Endothelial cell (in vitro differentiated cells): Measurements from ENCODE around the gene LDHAL6B. TPM values are rescaled to one million over a fixed set of nuclear protein-coding genes. Genes with fewer than 3 reads are reported as not detected.

ENCODE experiments used
- DNase-seq: peaks from one replicate; pipeline ENCODE4 v3.0.0; 2021; ENCODE audit warnings: low spot score
- H3K27ac Mint-ChIP-seq: one replicate; pipeline ENCODE4 v1.8.0; 2021; ENCODE audit warnings: mixed read lengths, inconsistent platforms; ENCODE audit not compliant: unreplicated experiment
- H3K27me3 Mint-ChIP-seq: one replicate; pipeline ENCODE4 v1.8.0; 2021; ENCODE audit warnings: mild to moderate bottlenecking, moderate library complexity, mixed read lengths, inconsistent platforms; ENCODE audit not compliant: unreplicated experiment
- H3K36me3 Mint-ChIP-seq: one replicate; pipeline ENCODE4 v1.8.0; 2021; ENCODE audit warnings: mild to moderate bottlenecking, low read depth, mixed read lengths, inconsistent platforms; ENCODE audit not compliant: unreplicated experiment
- H3K4me1 Mint-ChIP-seq: one replicate; pipeline ENCODE4 v1.8.0; 2021; ENCODE audit warnings: mild to moderate bottlenecking, mixed read lengths, inconsistent platforms; ENCODE audit not compliant: unreplicated experiment
- H3K4me3 Mint-ChIP-seq: one replicate; pipeline ENCODE4 v1.8.0; 2021; ENCODE audit warnings: mild to moderate bottlenecking, mixed read lengths, inconsistent platforms; ENCODE audit not compliant: unreplicated experiment
- H3K9me3 Mint-ChIP-seq: one replicate; pipeline ENCODE4 v1.8.0; 2021; ENCODE audit warnings: mixed read lengths, inconsistent platforms; ENCODE audit not compliant: unreplicated experiment
- CTCF ChIP-seq: fragments of 200-600 bp; sonication (generic); IDR thresholded peaks from one replicate; pipeline ENCODE4 v1.5.0; 2021; ENCODE audit warnings: antibody characterized with exemption; ENCODE audit not compliant: unreplicated experiment
- total RNA-seq: library from RNA; stranded (reverse); fragmentation: NEBNext Ultra II Directional; extraction: Animal tissue kit (Norgen Biotek cat#: 25700); gene quantifications from one replicate; pipeline ENCODE4 v1.2.1, GENCODE V29; 2021; ENCODE audit not compliant: unreplicated experiment

The LDHAL6B gene
- total RNA-seq, 1 donor from 2014 or later = not detected

DNA sequence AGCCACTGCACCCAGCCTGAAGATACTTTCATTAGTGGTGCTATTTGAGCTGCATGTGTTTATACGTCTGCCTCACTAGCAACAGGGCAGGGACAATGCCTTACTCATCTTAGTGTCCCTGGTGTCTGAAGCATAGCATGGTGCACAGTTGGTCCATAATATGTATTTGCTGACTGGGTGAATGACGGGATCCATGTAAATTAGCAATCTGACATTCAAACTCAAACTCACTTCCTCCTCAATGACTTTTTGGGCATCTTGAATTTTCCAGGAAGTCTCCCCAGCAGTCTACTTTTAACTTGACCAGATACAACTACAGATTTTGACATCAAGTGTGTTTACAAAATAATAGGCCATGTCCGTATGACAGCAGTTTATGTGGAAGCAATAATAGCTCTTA is 3.0 kb upstream of the LDHAL6B start:
- no peak for DNase-seq
- Mint-ChIP-seq H3K4me3 (no peak overlapping the region), H3K27me3 (peaks cover 4% of the 10 kb centered on the region), H3K36me3 (peaks cover 50% of the 10 kb centered on the region), H3K4me1 (no peaks in the 10 kb centered on the region), H3K9me3 (no peaks in the 10 kb centered on the region), H3K27ac (no peak overlapping the region)
- no peak for TF ChIP-seq CTCF

GRCh38 chr15:59205839-59206622 is 612 bp upstream of the LDHAL6B start:
- H3K9me3 Mint-ChIP-seq = no peaks in the 10 kb centered on the region
- H3K36me3 Mint-ChIP-seq = peaks cover 46% of the 10 kb centered on the region
- no peak for DNase-seq
- H3K27ac Mint-ChIP-seq = no peak overlapping the region
- H3K4me3 Mint-ChIP-seq = peak overlapping the region; percentile 23
- no peak for TF ChIP-seq CTCF
- peaks cover 4% of the 10 kb centered on the region for H3K27me3 Mint-ChIP-seq
- no peaks in the 10 kb centered on the region for H3K4me1 Mint-ChIP-seq

- DNase-seq = no peak
- no peak for TF ChIP-seq CTCF
- H3K36me3 Mint-ChIP-seq = peaks cover 45% of the 10 kb centered on the region
- H3K27me3 Mint-ChIP-seq = peaks cover 4% of the 10 kb centered on the region
- no peak overlapping the region for H3K27ac Mint-ChIP-seq
- no peaks in the 10 kb centered on the region for H3K9me3 Mint-ChIP-seq
- no peaks in the 10 kb centered on the region for H3K4me1 Mint-ChIP-seq
- no peak overlapping the region for H3K4me3 Mint-ChIP-seq
Measured at GRCh38 chr15:59208613-59209249, 2.1 kb downstream of the LDHAL6B start.

DNA sequence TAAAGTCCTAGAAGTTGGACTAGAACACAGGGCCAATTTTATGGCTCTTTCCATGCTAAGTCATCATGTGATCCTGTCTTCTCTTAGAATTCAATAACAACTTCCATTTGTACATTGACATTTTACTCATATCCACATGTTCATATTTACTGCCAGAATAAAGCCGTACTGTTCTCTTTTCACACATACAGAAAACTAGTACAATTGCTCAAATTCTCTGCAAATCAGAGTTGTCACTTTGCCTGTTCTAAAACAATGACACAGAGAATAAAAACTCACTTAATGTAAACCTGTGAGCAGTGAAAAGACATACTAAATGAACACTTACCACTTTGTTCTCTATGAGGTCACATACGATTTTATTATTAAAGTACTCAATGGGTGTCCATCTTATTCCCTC is 3.5 kb downstream of the LDHAL6B start:
- no peak for DNase-seq
- H3K4me3 Mint-ChIP-seq = no peak overlapping the region
- peaks cover 6% of the 10 kb centered on the region for H3K27me3 Mint-ChIP-seq
- H3K9me3 Mint-ChIP-seq = no peaks in the 10 kb centered on the region
- no peak overlapping the region for H3K27ac Mint-ChIP-seq
- H3K4me1 Mint-ChIP-seq = no peaks in the 10 kb centered on the region
- no peak for TF ChIP-seq CTCF
- peaks cover 35% of the 10 kb centered on the region for H3K36me3 Mint-ChIP-seq

- peaks cover 25% of the 10 kb centered on the region for H3K36me3 Mint-ChIP-seq
- H3K9me3 Mint-ChIP-seq = no peaks in the 10 kb centered on the region
- no peak for TF ChIP-seq CTCF
- H3K27me3 Mint-ChIP-seq = peaks cover 2% of the 10 kb centered on the region
- peak overlapping the region; percentile 10 for H3K4me3 Mint-ChIP-seq
- no peaks in the 10 kb centered on the region for H3K4me1 Mint-ChIP-seq
- no peak overlapping the region for H3K27ac Mint-ChIP-seq
- no peak for DNase-seq
Measured at GRCh38 chr15:59216911-59217310, 10.3 kb downstream of the LDHAL6B start.
